ENCODE results near the gene KLF8.

- TF ChIP-seq CTCF (IDR thresholded peaks at IDR 0.05), result no peak
- TF ChIP-seq POLR2A (IDR thresholded peaks at IDR 0.05), result no peak
- TF ChIP-seq POLR2AphosphoS5 (IDR thresholded peaks at IDR 0.05), result no peak
Measured at GRCh38 chrX:56268888-56269287, 36.7 kb downstream of the KLF8 start.
